Measurements from ENCODE around the gene CFAP97D1. TPM values are rescaled to one million over a fixed set of nuclear protein-coding genes. Genes with fewer than 3 reads are reported as not detected.

CFAP97D1 gene
- total RNA-seq, 1 experiment from 2014 or later: 0.18 TPM

GRCh38 chr17:43787728-43788127 is 7.5 kb downstream of the CFAP97D1 start:
- no peaks in the 10 kb centered on the region for H3K27me3 Mint-ChIP-seq (ENCODE audit: insufficient read depth, unreplicated experiment)
- Histone ChIP-seq H3K27me3 (replicated peaks; ENCODE audit: control insufficient read depth, insufficient read depth, low read length) (no peaks in the 10 kb centered on the region), H3K4me3 (ENCODE audit: low read depth, low read length) (no peak overlapping the region), H3K9me3 (no peaks in the 10 kb centered on the region), H3K4me1 (peaks cover 5% of the 10 kb centered on the region; the same call in 1 of the 2 replicates), H3K36me3 (ENCODE audit: control insufficient read depth, insufficient read depth, low read length) (no peaks in the 10 kb centered on the region)
- intact Hi-C loops (cut with micrococcal nuclease; ENCODE audit: unreplicated experiment): no loop called here
- H3K27ac Mint-ChIP-seq (ENCODE audit: unreplicated experiment): no peak overlapping the region
- H3K9me3 Mint-ChIP-seq (ENCODE audit: unreplicated experiment): no peaks in the 10 kb centered on the region
- no peak overlapping the region for H3K4me3 Mint-ChIP-seq (ENCODE audit: unreplicated experiment)
- ChIA-PET POLR2A (interaction anchor here (0.9 kb wide), 1 partner anchor 9 kb away, joined by 4 read pairs; the partner anchor contains the start of gene DUSP3), CTCF (no interaction called here)
- TF ChIP-seq, protein P1, sequence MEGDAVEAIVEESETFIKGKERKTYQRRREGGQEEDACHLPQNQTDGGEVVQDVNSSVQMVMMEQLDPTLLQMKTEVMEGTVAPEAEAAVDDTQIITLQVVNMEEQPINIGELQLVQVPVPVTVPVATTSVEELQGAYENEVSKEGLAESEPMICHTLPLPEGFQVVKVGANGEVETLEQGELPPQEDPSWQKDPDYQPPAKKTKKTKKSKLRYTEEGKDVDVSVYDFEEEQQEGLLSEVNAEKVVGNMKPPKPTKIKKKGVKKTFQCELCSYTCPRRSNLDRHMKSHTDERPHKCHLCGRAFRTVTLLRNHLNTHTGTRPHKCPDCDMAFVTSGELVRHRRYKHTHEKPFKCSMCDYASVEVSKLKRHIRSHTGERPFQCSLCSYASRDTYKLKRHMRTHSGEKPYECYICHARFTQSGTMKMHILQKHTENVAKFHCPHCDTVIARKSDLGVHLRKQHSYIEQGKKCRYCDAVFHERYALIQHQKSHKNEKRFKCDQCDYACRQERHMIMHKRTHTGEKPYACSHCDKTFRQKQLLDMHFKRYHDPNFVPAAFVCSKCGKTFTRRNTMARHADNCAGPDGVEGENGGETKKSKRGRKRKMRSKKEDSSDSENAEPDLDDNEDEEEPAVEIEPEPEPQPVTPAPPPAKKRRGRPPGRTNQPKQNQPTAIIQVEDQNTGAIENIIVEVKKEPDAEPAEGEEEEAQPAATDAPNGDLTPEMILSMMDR (IDR thresholded peaks at IDR 0.05; ENCODE audit: insufficient read depth in 1 of 2, low read depth in 1 of 2, low read length in 1 of 2, severe bottlenecking in 1 of 2, unreplicated experiment in 1 of 2): no peak
- no TSS peak for BruUV-seq (replicated peaks)
- H3K36me3 Mint-ChIP-seq (ENCODE audit: insufficient read depth, unreplicated experiment): no peaks in the 10 kb centered on the region
- no peaks in the 10 kb centered on the region for H3K4me1 Mint-ChIP-seq (ENCODE audit: low read depth, unreplicated experiment)
- no peak for DNase-seq

DNA sequence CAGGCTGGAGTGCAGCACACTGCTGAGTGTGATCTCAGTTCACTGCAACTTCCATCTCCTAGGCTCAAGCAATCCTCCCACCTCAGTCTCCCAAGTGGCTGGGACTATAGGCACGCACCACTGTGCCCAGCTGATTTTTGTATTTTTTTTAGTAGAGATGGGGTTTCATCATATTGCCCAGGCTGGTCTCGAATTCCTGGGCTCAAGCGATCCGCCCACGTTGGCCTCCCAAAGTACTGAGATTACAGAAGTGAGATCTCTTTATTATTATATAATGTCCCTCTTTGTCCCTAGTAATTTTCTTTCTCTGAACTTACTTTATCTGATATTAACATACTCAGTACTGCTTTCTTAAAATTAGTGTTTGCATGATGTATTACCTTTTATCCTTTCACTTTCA is 8.3 kb downstream of the CFAP97D1 start:
- Mint-ChIP-seq H3K27me3 (ENCODE audit: insufficient read depth, unreplicated experiment) (no peaks in the 10 kb centered on the region), H3K27ac (ENCODE audit: unreplicated experiment) (no peak overlapping the region), H3K4me1 (ENCODE audit: low read depth, unreplicated experiment) (no peaks in the 10 kb centered on the region), H3K4me3 (ENCODE audit: unreplicated experiment) (no peak overlapping the region), H3K9me3 (ENCODE audit: unreplicated experiment) (no peaks in the 10 kb centered on the region), H3K36me3 (ENCODE audit: insufficient read depth, unreplicated experiment) (no peaks in the 10 kb centered on the region)
- DNase-seq: no peak
- no TSS peak for BruUV-seq (replicated peaks)
- H3K9me3 ChIP-seq: no peaks in the 10 kb centered on the region
- TF ChIP-seq, protein P1 (IDR thresholded peaks at IDR 0.05; ENCODE audit: insufficient read depth in 1 of 2, low read depth in 1 of 2, low read length in 1 of 2, severe bottlenecking in 1 of 2, unreplicated experiment in 1 of 2): no peak
- no peaks in the 10 kb centered on the region for H3K36me3 ChIP-seq (ENCODE audit: control insufficient read depth, insufficient read depth, low read length)
- ChIA-PET POLR2A (no interaction called here), CTCF (no interaction called here)
- H3K4me1 ChIP-seq: peaks cover 5% of the 10 kb centered on the region; the same call in 1 of the 2 replicates
- H3K27me3 ChIP-seq (replicated peaks; ENCODE audit: control insufficient read depth, insufficient read depth, low read length): no peaks in the 10 kb centered on the region
- no peak overlapping the region for H3K4me3 ChIP-seq (ENCODE audit: low read depth, low read length)
- intact Hi-C loops (cut with micrococcal nuclease; ENCODE audit: unreplicated experiment): no loop called here

DNA sequence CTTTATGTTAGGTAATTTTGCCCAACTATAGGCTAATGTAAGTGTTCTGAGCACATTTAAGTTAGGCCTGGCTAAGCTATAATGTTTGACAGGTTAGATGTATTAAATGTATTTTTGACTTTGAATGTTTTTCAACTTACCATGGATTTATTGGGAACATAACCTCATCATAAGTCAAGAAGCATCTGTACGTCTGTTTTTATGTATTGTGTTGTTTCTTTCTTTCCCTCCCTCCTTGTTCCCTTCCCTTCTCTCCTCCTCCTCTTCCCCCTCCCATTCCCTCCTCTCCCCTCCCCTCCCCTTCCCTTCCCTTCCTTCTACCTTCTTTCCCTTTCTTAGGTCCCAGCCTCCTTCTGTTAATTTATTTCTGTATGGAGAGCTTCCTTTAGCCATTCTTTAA is 9.2 kb downstream of the CFAP97D1 start:
- BruUV-seq (replicated peaks): no TSS peak
- H3K9me3 ChIP-seq: no peaks in the 10 kb centered on the region
- no peak overlapping the region for H3K27ac Mint-ChIP-seq (ENCODE audit: unreplicated experiment)
- ChIA-PET CTCF (no interaction called here), POLR2A (no interaction called here)
- no peak overlapping the region for H3K4me3 Mint-ChIP-seq (ENCODE audit: unreplicated experiment)
- TF ChIP-seq, protein P1 (IDR thresholded peaks at IDR 0.05; ENCODE audit: insufficient read depth in 1 of 2, low read depth in 1 of 2, low read length in 1 of 2, severe bottlenecking in 1 of 2, unreplicated experiment in 1 of 2): no peak
- H3K4me1 Mint-ChIP-seq (ENCODE audit: low read depth, unreplicated experiment): no peaks in the 10 kb centered on the region
- DNase-seq: no peak
- H3K4me3 ChIP-seq (ENCODE audit: low read depth, low read length): no peak overlapping the region
- no peaks in the 10 kb centered on the region for H3K27me3 ChIP-seq (replicated peaks; ENCODE audit: control insufficient read depth, insufficient read depth, low read length)
- H3K36me3 Mint-ChIP-seq (ENCODE audit: insufficient read depth, unreplicated experiment): no peaks in the 10 kb centered on the region
- H3K9me3 Mint-ChIP-seq (ENCODE audit: unreplicated experiment): no peaks in the 10 kb centered on the region
- H3K36me3 ChIP-seq (ENCODE audit: control insufficient read depth, insufficient read depth, low read length): no peaks in the 10 kb centered on the region
- no peaks in the 10 kb centered on the region for H3K27me3 Mint-ChIP-seq (ENCODE audit: insufficient read depth, unreplicated experiment)
- peaks cover 5% of the 10 kb centered on the region; the same call in 1 of the 2 replicates for H3K4me1 ChIP-seq
- intact Hi-C loops (cut with micrococcal nuclease; ENCODE audit: unreplicated experiment): no loop called here

Measured in Caco-2 (cell line).